Thoracic aorta (tissue), 2 donors: Measurements from ENCODE around the gene MUC22. TPM values are rescaled to one million over a fixed set of nuclear protein-coding genes. Genes with fewer than 3 reads are reported as not detected.
"Not testable (repeated sequence)": the region's sequence is repeated elsewhere in the genome, so short reads cannot be mapped to it uniquely, and the experiment has no call there.

Experiments
- ATAC-seq: fragments of 150-250 bp; one replicate; pipeline ENCODE4 v1.8.0; 2017; ENCODE audit warnings: low read depth; ENCODE audit not compliant: insufficient number of reproducible peaks, low FRiP score
- DNase-seq: peaks from one replicate; pipeline ENCODE4 v3.0.0-alpha.2; 2020; ENCODE audit warnings: low spot score
- H3K27ac ChIP-seq, 2 donors: fragments of 200-600 bp; sonication (generic); 1 replicate in 1 of 2; 2 replicates in 1 of 2; pipeline ENCODE4 v1.5.1; 2016; ENCODE audit warnings: mild to moderate bottlenecking in 2 of 2, moderate library complexity in 2 of 2
- H3K27me3 ChIP-seq: fragments of 200-600 bp; sonication (generic); replicated peaks from 2 replicates; pipeline ENCODE4 v1.6.0; 2016; ENCODE audit warnings: mild to moderate bottlenecking; ENCODE audit not compliant: insufficient read depth
- H3K36me3 ChIP-seq: fragments of 200-600 bp; sonication (generic); one replicate; pipeline ENCODE4 v1.5.1; 2016
- H3K4me1 ChIP-seq, 2 donors: fragments of 200-600 bp; sonication (generic); 1 replicate in 1 of 2; 2 replicates in 1 of 2; pipeline versions ENCODE4 v1.5.1 to v1.6.0; 2016; ENCODE audit warnings: low read depth in 2 of 2, mild to moderate bottlenecking in 1 of 2; ENCODE audit not compliant: control insufficient read depth in 1 of 2
- H3K4me3 ChIP-seq: fragments of 200-600 bp; sonication (generic); 2 replicates; pipeline ENCODE4 v1.5.1; 2016; ENCODE audit warnings: mild to moderate bottlenecking
- H3K9me3 ChIP-seq: fragments of 200-600 bp; sonication (generic); 2 replicates; pipeline ENCODE4 v1.5.1; 2016
- CTCF ChIP-seq: fragments of 200-600 bp; sonication (generic); IDR thresholded peaks from one replicate; pipeline ENCODE4 v1.5.1; 2019; ENCODE audit warnings: antibody characterized with exemption
- total RNA-seq, 2 donors: library from RNA; depleted of rRNA; stranded (reverse); fragments of >200 nt; gene quantifications; one replicate each; pipeline versions ENCODE4 v1.1.0 to v1.2.3, GENCODE V29; 2016

MUC22 gene
- total RNA-seq, 2 donors from 2014 or later, result not detected

GRCh38 chr6:31058128-31058894 is 48.0 kb downstream of the MUC22 start:
- Histone ChIP-seq H3K27me3 (no peaks in the 10 kb centered on the region), H3K9me3 (no peaks in the 10 kb centered on the region), H3K36me3 (no peaks in the 10 kb centered on the region), H3K27ac (no peak overlapping the region), H3K4me1 (no peaks in the 10 kb centered on the region), H3K4me3 (no peak overlapping the region)
- DNase-seq (no peak), ATAC-seq (no peak)
- TF ChIP-seq CTCF, result no peak

GRCh38 chr6:31060145-31060544 is 49.9 kb downstream of the MUC22 start:
- Histone ChIP-seq H3K27me3 (no peaks in the 10 kb centered on the region), H3K4me1 (no peaks in the 10 kb centered on the region), H3K36me3 (no peaks in the 10 kb centered on the region), H3K9me3 (no peaks in the 10 kb centered on the region), H3K27ac (no peak overlapping the region), H3K4me3 (no peak overlapping the region)
- no peak for TF ChIP-seq CTCF
- ATAC-seq, result no peak
- DNase-seq, result no peak

GRCh38 chr6:31063906-31064435 is 53.7 kb downstream of the MUC22 start:
- Histone ChIP-seq H3K27me3 (no peaks in the 10 kb centered on the region), H3K9me3 (no peaks in the 10 kb centered on the region), H3K27ac (no peak overlapping the region), H3K4me1 (no peaks in the 10 kb centered on the region), H3K4me3 (no peak overlapping the region), H3K36me3 (no peaks in the 10 kb centered on the region)
- ATAC-seq (no peak), DNase-seq (no peak)
- no peak for TF ChIP-seq CTCF

DNA sequence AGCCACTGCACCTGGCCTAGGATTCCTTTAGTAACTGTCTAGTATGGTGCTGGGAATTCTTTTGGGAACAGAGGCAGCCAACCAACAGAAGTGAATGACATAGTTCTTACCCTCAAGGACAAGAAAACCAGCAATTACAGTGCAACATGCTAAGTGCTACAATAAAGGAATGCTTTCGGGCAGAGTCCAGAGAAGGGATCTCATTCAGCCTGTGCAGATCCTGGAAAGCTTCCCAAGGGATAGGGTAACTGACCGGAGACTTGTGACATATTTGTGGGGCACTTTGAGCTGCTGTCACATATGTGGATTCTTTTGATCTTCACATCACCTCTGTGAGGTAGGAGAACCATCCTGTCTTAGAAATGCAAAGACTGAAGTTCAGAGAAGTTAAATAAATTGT is 55.3 kb downstream of the MUC22 start:
- Histone ChIP-seq H3K27me3 (no peaks in the 10 kb centered on the region), H3K36me3 (no peaks in the 10 kb centered on the region), H3K4me1 (no peaks in the 10 kb centered on the region), H3K9me3 (no peaks in the 10 kb centered on the region), H3K27ac (no peak overlapping the region), H3K4me3 (no peak overlapping the region)
- ATAC-seq (no peak), DNase-seq (no peak)
- TF ChIP-seq CTCF, result no peak

DNA sequence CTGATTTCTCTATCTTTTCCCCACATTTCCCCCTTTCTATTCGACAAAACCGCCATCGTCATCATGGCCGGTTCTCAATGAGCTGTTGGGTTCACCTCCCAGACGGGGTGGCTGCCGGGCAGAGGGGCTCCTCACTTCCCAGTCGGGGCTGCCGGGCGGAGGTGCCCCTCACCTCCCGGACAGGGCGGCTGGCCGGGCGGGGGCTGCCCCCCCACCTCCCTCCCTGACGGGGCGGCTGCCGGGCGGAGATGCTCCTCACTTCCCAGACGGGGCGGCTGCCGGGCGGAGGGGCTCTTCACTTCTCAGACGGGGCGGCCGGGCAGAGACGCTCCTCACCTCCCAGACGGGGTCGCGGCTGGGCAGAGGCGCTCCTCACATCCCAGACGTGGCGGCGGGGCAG is 56.8 kb downstream of the MUC22 start:
- DNase-seq, H3K9me3 ChIP-seq, H3K4me1 ChIP-seq, H3K27me3 ChIP-seq, H3K27ac ChIP-seq, H3K36me3 ChIP-seq, ATAC-seq, H3K4me3 ChIP-seq: not testable (repeated sequence)

GRCh38 chr6:31067891-31068668 is 57.8 kb downstream of the MUC22 start:
- not testable (repeated sequence) for DNase-seq, H3K4me1 ChIP-seq, H3K27ac ChIP-seq, H3K27me3 ChIP-seq, ATAC-seq, H3K4me3 ChIP-seq, H3K36me3 ChIP-seq, H3K9me3 ChIP-seq
